Adipose tissue (tissue), 3 donors: Measurements from ENCODE around the gene H2AZ2. TPM values are rescaled to one million over a fixed set of nuclear protein-coding genes. Genes with fewer than 3 reads are reported as not detected.
"Not testable (repeated sequence)": the region's sequence is repeated elsewhere in the genome, so short reads cannot be mapped to it uniquely, and the experiment has no call there.

ENCODE experiments used
- H3K27ac ChIP-seq: one replicate; pipeline ENCODE4 v1.5.1; 2013; ENCODE audit warnings: low read depth, low read length
- WGBS, 3 donors: extraction: QIAGEN DNeasy Blood & Tissue Kit; methylation state at CpG; one replicate each; pipeline ENCODE4 v1.1.7; 2013; 5-methylcytosine and 5-hydroxymethylcytosine counted together
- polyA plus RNA-seq, 3 donors: library from polyadenylated mRNA; stranded (reverse); fragments of 200-250 nt; gene quantifications; one replicate each; pipeline ENCODE4 v1.2.3, GENCODE V29; 2013
- donor health status: healthy with polysubstance abuse.
- donor health status: Bipolar disorder and iron deficiency.
- donor health status: healthy.

H2AZ2 gene
- polyA plus RNA-seq, 3 donors = 53.1 to 123 (median 78.6) TPM

DNA sequence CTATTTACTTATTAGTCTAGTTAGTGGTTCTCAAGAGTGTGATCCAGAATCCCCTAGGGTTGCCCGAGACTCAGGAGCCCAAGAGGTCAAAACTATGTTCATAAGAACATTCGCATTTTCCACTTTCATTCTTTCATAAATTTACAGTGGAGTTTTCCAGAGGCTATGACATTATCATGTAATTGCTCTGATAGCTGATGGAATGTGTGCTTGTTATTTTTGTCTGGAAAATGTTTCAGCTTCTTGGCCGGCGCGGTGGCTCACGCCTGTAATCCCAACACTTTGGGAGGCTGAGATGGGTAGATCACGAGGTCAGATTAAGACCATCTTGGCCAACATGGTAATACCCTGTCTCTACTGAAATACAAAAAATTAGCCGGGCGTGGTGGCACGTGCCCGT lies 27.4 kb upstream of the H2AZ2 start:
- WGBS, 3 donors = 77 to 86% (median 86%) methylated on average over 11 of the region's 11 CpGs

DNA sequence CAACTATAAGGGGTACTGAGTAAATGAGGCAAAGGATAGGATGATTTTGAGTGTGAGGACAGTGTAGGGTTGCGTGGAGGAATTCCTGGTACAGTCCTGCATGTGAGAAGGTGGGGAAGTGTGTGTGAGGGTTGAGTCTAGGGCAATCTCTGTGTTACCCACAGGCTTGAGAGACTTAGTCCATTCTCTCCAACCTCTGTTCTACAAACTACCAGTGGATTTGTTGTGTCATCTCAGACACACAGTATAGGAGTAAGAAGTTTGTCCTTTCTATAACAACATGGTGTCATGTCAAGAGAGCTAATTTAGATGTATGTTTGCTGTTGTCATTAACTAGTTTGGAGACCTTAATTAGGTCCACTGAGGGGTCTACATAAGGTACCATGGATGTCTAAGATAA lies 24.9 kb upstream of the H2AZ2 start:
- no peak overlapping the region for H3K27ac ChIP-seq
- 91 to 100% (median 98%) methylated on average over 1 of the region's 1 CpG for WGBS, 3 donors

More for the DNA sequence above, 27.4 kb upstream of the H2AZ2 start:
- H3K27ac ChIP-seq = no peak overlapping the region

DNA sequence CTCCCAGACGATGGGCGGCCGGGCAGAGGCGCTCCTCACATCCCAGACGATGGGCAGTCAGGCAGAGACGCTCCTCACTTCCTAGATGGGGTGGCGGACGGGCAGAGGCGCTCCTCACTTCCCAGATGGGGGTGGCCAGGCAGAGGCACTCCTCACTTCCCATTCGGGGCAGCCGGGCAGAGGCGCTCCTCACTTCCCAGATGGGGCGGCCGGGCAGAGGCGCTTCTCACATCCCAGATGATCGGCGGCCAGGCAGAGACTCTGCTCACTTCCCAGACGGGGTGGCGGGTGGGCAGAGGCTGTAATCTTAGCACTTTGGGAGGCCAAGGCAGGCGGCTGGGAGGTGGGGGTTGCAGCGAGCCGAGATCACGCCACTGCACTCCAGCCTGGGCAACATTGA lies 24.0 kb upstream of the H2AZ2 start:
- H3K27ac ChIP-seq = not testable (repeated sequence)
- WGBS, 3 donors = 94 to 98% (median 96%) methylated on average over 20 to 23 of the region's 23 CpGs

DNA sequence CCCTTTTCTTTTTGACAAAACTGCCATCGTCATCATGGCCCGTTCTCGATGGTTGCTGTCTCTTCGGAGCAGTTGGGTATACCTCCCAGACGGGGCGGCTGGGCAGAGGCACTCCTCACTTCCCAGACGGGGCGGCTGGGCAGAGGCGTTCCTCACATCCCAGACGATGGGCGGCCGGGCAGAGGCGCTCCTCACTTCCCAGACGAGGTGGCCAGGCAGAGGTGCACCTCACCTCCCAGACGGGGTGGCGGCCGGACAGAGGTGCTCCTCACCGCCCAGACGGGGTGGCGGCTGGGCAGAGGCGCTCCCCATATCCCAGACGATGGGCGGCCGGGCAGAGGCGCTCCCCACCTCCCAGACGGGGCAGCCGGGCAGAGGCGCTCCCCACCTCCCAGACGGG lies 22.9 kb upstream of the H2AZ2 start:
- not testable (repeated sequence) for H3K27ac ChIP-seq
- WGBS, 3 donors = 90 to 94% (median 92%) methylated on average over 25 to 27 of the region's 29 CpGs

DNA sequence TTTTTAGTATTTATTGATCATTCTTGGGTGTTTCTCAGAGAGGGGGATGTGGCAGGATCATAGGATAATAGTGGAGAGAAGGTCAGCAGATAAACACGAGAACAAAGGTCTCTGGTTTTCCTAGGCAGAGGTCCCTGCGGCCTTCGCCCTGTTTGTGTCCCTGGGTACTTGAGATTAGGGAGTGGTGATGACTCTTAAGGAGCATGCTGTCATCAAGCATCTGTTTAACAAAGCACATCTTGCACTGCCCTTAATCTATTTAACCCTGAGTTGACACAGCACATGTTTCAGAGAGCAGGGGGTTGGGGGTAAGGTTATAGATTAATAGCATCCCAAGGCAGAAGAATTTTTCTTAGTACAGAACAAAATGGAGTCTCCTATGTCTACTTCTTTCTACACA lies 22.4 kb upstream of the H2AZ2 start:
- not testable (repeated sequence) for H3K27ac ChIP-seq
- WGBS, 3 donors = 68 to 79% (median 74%) methylated on average over 3 of the region's 3 CpGs

DNA sequence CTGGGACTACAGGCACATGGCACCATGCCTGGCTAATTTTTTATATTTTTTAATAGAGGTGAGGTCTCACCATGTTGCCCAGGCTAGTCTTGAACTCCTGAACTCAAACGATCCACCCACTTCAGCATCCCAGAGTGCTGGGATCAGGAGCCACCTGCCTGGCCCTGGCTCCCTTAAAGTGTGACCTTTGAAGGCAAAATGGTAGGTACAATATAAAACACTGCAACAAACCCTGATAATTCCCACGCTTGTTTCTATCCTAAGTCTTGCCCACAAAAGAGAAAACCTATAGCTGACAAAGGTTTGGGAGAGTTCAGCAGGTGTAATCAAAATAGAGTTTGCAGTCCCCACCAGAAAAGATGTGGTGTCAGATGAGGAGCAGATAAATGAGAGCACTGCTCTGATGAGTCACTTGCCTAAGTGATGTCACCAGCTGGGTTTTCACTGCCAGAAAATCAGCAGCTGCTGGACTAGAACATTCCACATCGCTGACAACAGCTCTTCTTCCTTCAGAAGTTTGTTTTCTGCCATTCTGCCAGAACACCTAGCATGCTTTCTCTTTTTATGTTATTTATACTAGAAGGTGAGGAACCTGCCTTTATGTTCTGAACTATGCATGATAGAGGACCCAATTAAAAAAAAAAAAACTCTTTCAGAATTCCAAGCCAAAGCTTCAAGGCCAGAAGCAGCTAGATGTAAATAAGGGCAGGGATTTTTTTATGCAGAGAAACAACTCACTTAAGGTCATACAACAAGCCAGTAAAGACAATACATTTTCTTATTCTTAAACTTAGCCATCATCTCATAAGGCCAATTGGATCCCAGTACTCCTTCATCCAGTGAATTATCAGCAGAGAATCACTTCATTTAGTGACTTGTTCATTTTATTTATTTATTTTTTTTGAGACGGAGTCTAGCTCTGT lies 19.4 kb upstream of the H2AZ2 start:
- no peak overlapping the region for H3K27ac ChIP-seq

DNA sequence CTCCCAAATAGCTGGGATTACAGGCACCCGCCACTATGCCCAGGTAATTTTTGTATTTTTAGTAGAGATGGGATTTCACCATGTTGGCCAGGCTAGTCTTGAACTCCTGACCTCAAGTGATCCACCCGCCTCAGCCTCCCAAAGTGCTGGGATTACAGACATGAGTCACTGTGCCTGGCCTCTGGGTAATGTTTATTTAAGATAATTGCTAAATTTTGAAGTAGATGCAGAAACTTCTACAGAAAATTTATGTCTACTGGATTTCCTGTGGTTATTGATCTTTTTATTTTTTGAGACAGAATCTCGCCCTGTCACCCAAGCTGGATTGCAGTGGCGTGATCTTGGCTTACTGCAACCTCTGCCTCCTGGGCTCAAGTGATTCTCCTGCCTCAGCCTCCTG lies 14.1 kb upstream of the H2AZ2 start:
- not testable (repeated sequence) for H3K27ac ChIP-seq
- 77 to 85% (median 77%) methylated on average over 4 of the region's 4 CpGs for WGBS, 3 donors

More for the DNA sequence above, 19.4 kb upstream of the H2AZ2 start:
- WGBS, 3 donors = 54 to 69% (median 63%) methylated on average over 4 of the region's 4 CpGs

DNA sequence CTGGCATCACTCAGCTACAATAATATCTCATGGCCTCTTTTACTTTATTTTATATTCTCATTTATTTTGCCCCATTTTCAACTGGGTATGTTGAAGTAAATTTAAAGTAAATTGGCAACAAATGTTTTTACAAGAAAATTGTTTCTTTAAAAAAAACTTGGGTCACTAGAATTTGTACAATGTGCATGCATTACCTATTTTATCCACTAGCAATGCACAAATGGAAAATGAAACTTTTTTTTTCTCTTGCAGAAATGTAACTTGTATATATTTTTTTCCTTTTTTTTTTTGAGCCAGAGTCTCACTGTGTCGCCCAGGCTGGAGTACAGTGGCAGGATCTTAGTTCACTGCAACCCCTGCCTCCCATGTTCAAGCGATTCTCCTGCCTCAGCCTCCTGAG lies 10.3 kb upstream of the H2AZ2 start:
- no peak overlapping the region for H3K27ac ChIP-seq
- WGBS, 3 donors = 79 to 84% (median 84%) methylated on average over 2 of the region's 2 CpGs

DNA sequence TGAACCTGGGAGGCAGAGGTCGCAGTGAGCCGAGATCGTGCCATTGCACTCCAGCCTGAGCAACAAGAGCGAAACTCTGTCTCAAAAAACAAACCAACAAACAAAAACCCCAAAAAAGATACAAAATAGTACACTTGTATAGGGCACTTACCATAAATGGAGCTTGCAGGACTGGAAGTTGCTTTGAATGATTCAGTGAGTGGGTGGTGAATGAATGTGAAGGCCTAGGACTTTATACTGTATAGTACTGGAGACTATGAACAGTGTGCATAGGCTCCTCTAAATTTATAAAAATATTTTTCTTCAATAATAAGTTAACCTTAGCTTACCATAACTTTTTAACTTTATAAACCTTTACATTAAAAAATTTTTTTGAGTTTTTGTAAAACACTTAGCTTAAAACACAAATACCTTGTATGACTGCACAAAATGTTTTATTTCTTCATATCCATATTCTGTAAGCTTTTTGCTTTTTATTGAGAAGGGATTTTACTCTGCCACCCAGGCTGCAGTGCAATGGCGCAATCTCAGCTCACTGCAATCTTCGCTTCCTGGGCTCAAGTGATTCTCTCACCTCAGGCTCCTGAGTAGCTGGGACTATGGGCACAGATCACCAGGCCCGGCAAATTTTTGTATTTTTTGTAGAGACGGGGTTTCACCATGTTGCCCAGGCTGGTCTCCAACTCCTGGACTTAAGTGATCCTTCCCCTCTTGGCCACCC lies 6.9 kb upstream of the H2AZ2 start:
- no peak overlapping the region for H3K27ac ChIP-seq
- WGBS, 3 donors = 89 to 93% (median 92%) methylated on average over 8 of the region's 8 CpGs

DNA sequence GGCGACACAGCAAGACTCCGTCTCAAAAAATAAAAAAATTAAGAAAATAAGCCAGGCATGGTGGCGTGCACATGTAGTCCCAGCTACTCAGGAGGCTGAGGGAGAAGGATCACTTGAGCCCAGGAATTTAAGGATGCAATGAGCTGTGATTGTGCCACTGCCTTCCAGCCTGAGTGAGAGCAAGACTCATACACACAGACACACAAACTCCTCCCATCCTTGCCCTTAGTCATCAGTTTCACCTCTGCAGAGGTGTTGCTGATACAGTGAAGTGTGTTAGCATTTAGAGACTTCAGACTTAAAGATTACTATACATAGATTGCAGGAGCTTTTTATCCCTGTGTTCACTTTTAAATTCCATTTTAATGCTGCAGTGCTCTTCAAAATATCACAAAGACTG lies 5.5 kb upstream of the H2AZ2 start:
- 86 to 90% (median 88%) methylated on average over 3 of the region's 3 CpGs for WGBS, 3 donors
- no peak overlapping the region for H3K27ac ChIP-seq

DNA sequence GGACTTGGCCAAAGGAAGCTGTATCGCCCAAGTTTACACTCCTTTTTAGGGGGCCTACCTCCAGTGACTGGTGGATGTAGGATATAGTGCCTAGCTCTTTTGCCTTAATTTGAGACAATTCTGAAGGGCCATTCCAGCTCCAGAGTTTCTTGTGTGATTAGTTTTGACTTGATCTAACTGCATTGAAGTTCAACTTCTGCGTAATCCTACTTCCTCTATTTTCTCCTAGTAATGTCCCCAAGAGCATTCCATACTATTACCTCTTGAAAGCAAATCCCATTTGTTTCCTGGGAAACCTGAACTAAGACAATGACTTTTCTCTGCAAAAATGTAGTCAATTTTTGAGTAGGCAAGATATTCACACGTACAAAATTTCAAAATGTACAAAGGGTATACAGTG lies 4.7 kb upstream of the H2AZ2 start:
- no peak overlapping the region for H3K27ac ChIP-seq
- WGBS, 3 donors = 83 to 88% (median 85%) methylated on average over 3 of the region's 3 CpGs

DNA sequence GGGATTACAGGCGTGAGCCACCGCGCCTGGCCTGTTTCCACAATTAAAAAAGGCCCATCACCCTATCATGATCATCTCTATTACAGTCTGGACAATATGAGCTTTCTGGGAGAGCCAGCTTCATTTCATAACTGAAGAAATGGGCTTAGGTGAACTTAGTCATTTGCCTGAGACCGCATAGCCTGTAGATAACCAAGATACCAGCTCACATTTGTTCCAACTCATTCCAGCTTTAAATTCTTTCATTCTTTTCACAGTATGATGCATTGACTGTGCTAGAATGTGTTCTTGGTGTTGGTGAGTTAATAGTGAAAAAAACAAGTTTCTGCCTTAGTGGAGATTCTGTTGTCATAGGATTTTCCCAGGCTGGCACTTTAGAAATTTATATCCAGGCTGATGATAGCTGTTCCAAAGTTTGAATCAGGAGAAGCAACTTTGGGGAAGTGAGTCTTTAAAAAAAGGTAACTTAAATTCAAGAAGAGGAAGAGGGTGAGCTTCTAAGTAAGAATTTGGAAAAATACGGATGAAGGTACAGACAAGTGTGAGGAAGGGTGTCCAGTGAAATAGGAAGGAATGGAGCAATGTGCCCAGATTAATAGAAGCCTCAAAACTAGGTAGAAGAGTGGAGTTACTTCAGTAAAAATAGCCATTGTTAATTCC lies 2.1 kb upstream of the H2AZ2 start:
- H3K27ac ChIP-seq = no peak overlapping the region
- WGBS, 3 donors = 78 to 88% (median 80%) methylated on average over 5 of the region's 5 CpGs

DNA sequence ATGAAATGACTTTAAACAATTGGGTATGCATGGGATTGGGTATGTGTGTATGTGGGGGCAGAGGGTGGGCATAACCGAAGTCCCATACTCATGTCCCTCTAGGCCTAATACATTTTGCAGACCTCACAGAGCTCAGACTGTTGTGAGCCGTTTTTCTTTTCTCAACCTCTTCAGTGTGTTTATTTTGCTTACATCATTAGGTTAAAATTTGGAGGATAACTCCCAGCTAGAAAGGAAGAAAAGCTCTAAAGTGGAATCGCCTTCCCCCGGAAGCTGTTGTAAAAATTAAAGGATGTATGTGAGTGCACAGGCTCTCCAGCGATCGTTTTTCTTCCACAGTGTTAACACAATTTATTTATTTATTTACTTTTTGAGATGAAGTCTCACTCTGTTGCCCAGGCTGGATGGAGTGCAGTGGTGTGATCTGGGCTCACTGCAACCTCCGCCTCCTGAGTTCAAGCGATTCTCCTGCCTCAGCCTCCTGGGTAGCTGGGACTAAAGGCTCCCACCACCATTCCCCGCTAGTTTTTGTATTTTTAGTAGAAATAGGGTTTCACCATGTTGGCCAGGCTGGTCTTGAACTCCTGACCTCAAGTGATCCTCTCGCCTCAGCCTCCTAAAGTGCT lies 1.5 kb upstream of the H2AZ2 start:
- 76 to 81% (median 80%) methylated on average over 10 of the region's 10 CpGs for WGBS, 3 donors
- H3K27ac ChIP-seq = no peak overlapping the region

DNA sequence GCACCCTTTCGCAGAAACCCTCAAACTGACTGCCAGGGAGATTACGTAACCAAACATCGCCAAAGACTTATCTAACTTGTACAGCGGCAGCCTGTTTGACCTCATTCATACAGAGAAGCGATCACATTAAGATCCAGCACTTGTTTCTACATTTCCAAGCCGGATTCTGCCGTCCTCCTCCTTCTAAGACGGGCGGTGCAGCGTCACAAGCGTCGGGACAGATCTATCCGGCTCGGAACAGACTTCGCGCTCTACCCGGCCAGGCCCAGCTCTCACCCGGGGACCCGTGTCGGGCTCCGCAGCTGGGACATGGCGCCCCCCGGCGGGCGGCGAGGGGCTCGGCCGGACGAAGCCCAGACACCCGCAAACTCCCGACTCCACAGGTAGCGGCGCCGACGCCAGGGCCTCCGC lies 373 bp downstream of the H2AZ2 start:
- peak overlapping the region; percentile 60 for H3K27ac ChIP-seq
- 0 to 1% (median 0%) methylated on average over 36 of the region's 36 CpGs for WGBS, 3 donors

DNA sequence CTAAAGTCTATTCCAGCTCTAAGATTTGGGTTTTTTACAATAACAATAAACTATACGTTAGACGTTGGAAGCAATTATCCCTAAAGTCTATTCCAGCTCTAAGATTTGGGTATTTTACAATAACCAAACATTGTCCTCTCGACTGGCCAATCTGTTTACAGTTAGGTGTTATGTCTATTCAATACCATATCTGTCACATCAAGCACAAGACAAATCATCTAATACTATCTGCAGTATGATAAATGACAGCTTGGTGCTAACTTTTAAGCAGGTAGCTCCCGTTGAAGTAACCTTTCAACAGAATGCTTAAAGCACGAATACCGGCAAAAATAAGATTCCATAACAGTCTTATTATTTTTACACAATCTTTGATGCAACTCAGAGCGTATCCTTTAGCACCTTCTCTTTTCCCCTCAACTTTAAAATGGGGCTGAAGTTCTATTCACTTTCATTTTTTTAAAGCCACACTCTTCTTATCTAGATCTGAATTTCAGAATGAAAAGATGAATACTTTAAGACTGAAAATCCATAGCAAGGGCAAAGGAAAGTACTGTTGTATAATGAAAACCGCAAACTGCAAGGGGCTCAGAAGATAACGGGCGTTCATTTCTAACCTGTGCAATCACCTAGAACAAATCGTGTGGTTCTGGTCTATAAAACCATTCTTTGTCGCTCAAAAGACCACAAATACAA lies 925 bp downstream of the H2AZ2 start:
- WGBS, 3 donors = 0% methylated on average over 12 of the region's 12 CpGs
- H3K27ac ChIP-seq = peak overlapping the region; percentile 60

DNA sequence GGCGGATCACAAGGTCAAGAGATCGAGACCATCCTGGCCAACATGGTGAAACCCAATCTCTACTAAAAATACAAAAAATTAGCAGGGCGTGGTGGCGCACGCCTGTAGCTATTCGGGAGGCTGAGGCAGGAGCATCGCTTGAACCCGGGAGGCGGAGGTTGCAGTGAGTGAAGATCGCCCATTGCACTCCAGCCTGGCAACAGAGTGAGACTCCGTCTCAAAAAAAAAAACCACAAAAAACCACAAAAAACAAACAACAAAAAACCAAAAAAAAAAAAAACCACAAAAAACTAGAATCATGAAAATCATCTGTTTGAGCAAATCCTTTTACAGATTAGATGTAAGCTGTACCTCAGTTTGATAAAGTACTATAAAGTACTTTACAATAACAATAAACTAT lies 1.5 kb downstream of the H2AZ2 start:
- WGBS, 3 donors = 42 to 49% (median 48%) methylated on average over 11 of the region's 11 CpGs

DNA sequence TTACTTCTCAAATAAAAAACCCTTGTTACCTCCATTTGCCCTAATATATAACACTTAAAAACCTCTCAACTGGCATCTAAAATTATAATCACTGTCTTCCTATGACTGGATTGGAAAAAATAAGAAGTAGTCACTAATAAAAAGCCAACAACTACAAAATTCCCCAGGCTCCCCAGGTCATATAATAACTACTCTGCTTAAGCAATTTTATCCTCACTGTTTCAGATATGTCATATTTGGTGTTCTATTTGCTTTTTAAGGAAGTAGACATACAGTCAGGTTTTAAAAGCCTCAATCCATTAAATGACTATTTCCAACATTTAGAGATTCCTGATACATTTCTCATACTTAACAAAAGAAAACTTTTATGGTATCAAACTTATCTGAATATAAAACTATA lies 2.4 kb downstream of the H2AZ2 start:
- H3K27ac ChIP-seq = no peak overlapping the region

More for the DNA sequence above, 1.5 kb downstream of the H2AZ2 start:
- H3K27ac ChIP-seq = not testable (repeated sequence)

DNA sequence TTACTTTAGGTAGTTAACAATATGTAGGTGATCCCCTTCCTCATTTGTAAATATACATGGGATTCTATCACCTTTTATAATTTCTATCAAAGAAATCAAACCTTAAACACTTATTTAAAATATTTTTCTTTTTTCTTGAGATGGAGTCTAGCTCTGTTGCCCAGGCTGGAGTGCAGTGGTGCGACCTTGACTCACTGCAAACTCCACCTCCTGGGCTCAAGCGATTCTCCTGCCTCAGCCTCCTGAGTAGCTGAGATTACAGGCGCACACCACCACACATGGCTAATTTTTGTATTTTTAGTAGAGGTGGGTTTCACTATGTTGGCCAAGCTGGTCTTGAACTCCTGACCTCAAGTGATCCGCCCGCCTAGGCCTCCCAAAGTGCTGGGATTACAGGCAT lies 4.4 kb downstream of the H2AZ2 start:
- WGBS, 3 donors = 92 to 98% (median 97%) methylated on average over 5 of the region's 5 CpGs

More for the DNA sequence above, 4.4 kb downstream of the H2AZ2 start:
- H3K27ac ChIP-seq = not testable (repeated sequence)
